GM21717 (cell line): Measurements from ENCODE around the gene ENDOU.

Experiments used
- ATAC-seq: cut with Tn5 transposase; IDR thresholded peaks from one replicate; pipeline ENCODE4 v1.9.1; 2021; ENCODE audit warnings: mild to moderate bottlenecking, moderate library complexity; ENCODE audit not compliant: unreplicated experiment

The ENDOU gene

DNA sequence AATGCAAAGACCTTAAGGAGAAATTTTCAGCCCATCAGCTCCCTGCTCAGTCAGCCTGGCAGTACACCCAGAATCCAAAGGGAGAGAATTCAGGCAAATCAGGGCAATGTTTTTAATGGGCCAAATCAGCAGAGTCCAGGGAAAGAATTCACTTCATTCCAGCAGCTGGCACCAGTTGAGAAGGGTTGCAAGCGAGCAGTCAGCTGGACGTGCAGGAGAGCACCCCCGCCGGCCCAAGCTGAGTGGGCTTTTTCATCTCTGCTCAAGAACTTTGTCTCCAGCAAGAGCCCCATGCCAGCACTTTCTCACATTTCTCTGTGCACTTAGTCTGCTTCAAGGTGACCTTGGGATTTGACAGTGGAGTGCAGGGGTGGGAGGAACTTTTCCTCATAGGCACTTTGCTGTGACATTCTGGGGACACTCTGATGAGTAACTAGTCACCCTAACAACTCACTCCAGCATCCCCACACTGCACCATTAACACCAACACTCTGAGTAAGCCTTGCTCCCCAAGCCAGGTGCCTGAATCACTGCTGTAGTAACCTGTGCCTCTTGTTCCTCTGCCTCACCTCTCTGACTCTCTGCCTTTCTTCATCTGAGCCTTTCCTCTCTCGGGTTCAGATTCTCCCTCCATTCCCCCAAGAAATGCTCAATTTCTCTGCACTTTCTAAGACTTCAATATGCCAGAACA lies 2.2 kb downstream of the ENDOU start:
- ATAC-seq, result no peak

DNA sequence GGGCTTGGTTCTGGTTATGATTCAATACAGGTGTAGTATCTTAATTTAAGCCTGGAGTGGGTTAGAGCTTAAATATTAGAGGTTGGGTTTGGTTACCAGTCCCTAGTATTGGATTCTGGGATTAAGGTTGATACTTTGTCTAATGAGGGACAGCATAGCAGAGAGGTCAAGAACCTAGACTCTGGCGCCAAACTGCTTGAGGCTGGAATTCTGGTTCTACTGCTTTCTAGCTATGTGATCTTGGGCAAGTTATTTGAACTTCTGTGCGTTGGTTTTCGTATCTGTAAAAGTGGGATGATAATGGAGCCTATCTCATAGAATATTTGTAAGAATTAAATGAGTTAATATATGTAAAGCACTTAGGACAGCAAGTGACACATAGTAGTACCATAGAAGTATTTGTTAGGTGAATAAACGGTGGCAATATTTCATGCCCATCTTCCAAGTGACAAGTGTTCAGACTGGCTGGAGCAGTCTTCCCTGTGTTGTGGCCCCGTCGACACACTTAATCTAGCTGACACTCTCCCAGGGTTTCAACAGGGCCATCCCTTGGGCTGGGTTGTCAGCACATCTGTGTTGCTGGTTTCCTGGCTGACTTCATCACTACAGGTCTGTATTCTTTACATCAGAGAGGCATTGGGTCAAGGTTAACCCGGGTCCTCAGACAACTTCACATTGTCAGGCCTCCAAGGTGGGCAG lies 3.0 kb downstream of the ENDOU start:
- ATAC-seq, result no peak

DNA sequence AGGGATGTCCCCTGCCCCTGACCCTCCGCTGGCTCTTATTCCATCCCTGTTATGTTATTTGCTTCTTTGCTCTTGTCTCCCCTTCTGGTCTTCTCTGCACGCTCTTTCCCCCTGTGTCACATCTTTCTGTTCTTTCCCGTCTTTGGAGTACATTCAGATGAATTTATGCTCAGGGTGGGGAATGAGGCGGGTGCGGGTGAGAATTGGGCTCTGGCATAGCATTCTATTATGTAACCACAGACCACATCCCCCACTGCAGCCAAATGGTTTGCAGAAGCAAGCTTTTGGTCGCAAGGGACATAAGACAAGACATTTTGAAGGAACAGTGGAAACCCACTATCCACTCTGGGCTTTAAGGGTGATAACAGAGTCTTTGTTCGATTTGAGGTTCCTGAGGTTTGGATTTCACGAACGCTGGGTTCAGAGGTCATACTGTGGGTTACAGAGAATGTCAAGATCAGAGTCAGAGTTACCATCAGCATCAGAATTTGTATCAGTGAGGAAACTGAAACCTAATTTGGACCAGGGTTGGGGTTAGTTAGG lies 3.8 kb downstream of the ENDOU start:
- ATAC-seq, result no peak

GRCh38 chr12:47718531-47718930 lies 6.8 kb downstream of the ENDOU start:
- no peak for ATAC-seq

DNA sequence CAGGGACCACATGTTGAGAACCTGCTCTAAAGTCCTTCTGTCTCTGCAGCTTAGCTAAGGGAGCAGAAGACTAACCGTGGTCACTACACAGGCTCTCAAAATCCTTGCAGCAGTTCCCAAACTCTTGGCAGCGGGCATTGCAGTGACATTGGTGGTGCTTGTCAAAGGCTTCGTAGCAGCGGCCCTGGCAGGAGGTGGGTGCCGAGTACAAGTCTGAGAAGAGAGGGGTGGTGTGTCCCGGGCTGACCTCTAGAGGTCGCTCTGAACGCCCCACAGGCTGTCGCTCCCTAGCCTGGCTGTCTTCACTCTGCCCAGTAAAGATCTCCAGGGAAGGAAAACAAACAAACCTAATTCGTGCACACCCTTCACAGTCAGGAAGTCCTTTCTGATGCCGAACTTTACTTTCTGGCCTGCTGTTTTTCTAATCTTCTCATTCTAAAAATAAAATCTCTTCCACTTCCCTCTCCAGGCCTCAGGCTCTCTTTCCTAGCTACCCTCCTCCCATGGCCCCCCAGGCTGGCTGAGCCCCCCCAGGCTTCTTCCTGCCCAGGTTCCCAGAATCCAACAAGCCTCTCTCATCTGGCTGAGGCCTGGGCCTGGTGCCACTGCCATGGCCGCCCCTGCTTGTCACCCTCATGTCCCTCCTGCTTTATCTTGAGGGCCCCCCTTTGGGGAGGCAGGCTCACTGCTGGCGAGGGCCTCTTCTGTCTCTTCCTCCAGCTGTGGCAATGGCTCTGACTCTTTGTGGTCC lies 7.7 kb downstream of the ENDOU start:
- no peak for ATAC-seq

DNA sequence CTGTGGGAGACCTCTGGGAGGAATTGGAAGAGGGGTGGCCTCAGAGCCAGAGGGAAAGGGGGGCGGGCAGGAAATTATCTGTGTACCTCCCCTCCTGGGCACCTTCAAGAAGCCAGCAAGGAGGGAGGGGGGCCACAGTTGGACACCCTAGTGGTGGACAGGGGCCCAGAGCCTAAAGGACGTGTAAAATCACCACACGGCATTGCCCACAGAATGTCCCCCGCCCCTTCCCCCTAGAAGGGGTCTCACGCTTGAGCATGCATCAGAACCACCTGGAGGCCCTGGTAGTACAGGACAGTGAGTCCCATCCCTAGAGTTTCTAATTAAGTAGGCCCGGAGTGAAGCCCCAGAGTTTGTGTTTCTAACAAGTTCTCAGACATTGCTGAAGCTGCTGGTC lies 8.2 kb downstream of the ENDOU start:
- ATAC-seq, result no peak

- no peak for ATAC-seq
Measured at GRCh38 chr12:47715877-47716548, 9.3 kb downstream of the ENDOU start.

GRCh38 chr12:47715393-47715876 lies 9.9 kb downstream of the ENDOU start:
- ATAC-seq, result peak; percentile 72

- ATAC-seq, result peak; percentile 48
Measured at GRCh38 chr12:47714826-47715386, 10.4 kb downstream of the ENDOU start.

DNA sequence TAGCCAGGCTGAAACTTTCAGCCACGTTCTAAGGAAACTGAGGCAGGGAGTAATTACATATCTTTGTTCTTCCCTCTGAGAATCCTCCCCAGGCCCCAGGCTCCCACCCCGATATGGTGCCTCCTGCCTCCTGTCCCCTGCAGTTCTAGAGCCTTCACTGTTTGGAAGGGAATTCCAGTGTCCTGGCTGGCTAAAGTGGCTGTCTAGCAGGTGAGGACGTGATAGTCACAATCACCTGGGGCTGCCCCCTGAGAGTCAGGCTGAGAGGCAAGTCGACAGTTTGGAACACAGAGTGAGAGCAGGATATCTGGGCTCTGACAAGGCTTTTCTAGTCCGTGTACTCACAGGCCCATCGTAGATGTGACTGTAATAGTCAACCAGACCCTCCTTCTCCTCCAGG lies 13.1 kb downstream of the ENDOU start:
- no peak for ATAC-seq

- no peak for ATAC-seq
Measured at GRCh38 chr12:47711448-47711847, 13.8 kb downstream of the ENDOU start.

- ATAC-seq, result no peak
Measured at GRCh38 chr12:47710278-47710677, 15.0 kb downstream of the ENDOU start.

DNA sequence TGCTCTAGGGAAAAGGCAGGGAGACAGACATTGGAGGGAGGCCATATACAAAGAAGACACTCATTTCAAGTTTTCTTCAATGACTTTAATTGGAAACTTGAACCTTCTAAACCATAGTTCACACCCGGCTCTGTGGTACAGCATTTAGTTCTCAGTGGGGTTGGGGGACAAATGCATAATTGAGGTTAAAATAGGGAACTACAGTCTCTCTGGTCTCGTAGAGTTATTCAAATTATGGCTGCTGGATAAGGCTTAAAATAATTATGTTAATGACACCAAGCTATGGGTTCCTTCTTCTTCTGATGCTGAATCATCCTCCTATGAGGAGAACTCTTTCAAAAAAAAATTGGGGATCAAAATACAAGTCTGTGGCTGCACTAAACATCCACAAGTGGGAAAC lies 15.6 kb downstream of the ENDOU start:
- no peak for ATAC-seq

DNA sequence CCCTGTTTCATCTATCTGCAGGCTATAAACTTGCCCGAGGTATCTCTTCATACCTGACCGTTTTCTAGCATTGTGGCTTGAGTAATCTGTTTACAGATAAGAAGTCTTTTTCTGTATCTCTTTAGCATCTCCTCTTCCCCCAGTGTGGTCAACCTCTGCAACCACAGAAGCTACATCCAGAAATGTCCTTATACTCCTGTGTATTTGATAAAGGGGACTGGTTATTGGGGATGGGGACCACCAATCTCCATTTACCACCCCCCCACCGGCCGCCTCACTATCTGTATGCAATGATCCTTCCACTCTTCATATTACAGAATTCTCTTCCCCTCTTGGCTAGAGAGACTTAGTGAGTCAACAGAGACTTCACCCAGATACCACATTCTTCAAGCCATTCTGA lies 16.1 kb downstream of the ENDOU start:
- no peak for ATAC-seq

GRCh38 chr12:47707905-47708543 lies 17.3 kb downstream of the ENDOU start:
- ATAC-seq, result no peak

DNA sequence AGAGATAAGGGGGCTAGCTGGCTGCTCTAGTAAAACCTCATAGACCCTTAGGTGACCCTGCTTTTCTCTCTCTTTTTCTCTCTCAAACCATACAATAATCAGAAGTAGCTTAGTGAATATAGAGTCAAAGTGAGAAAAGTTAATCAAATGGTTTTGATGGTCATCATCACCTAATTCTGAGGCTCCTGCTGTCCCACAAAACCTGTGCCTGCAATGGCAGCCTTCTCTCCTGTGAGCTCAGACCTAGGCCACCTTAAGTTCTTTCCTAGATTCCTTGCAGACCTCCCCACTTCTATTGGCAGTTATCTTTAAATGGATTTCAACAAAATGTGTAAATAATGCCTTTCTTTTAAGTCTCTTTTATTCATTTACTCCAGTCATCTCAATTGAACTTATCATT lies 17.9 kb downstream of the ENDOU start:
- ATAC-seq, result no peak

- peak; percentile 79 for ATAC-seq
Measured at GRCh38 chr12:47705566-47706425, 19.5 kb downstream of the ENDOU start, which contains the start of gene RPAP3. Gene RPAP3, minus strand, starts transcription at chr12:47706030. Its CDS starts 3,190 bp downstream, at chr12:47702840.

DNA sequence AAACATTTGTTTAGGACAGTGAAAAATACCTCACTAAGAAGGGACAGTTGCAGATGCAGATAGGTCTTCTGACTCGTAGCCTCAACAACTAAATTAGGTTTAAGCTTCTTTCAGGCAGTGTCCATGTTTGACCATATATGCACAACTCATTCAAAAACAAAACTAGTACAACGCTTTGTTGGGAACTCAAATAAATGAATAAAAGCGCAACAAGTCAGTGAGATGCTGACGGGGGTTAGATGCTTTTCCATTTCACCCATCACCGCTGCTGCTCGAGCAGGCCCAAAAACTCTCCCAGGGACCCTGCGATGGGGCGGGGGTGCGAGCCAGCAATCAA lies 20.1 kb downstream of the ENDOU start:
- ATAC-seq, result no peak

DNA sequence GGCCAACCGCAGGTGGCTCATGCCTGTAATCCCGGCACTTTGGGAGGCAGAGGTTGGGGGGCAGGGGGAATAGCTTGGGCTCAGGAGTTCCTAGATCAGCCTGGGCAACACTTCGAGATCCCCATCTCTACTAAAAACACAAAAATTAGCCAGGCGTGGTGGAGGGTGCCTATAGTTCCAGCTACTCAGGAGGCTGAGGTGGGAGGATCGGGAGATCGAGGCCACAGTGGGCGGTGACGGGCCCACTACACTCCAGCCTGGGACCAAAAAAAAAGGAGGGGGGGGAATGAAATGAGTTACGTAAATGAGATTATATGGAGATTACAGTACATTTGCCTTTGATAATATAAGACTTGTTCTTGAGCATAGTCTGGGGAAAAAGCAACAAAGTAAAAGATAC lies 20.6 kb downstream of the ENDOU start:
- no peak for ATAC-seq
